ENCODE results near the gene BCL6.
"Not testable (repeated sequence)": the region's sequence is repeated elsewhere in the genome, so short reads cannot be mapped to it uniquely, and the experiment has no call there.

The BCL6 gene

GRCh38 chr3:187684880-187685279 lies 60.4 kb downstream of the BCL6 start:
- no peaks in the 10 kb centered on the region for H3K9me2 ChIP-seq (replicated peaks; ENCODE audit: low read depth, low read length)
- no peaks in the 10 kb centered on the region for H3K79me2 ChIP-seq (ENCODE audit: insufficient read depth, low read length)
- no peaks in the 10 kb centered on the region for H3K36me3 ChIP-seq (ENCODE audit: insufficient read depth, low read length)
- H3K27me3 ChIP-seq (ENCODE audit: insufficient read depth, low read length, poor library complexity, severe bottlenecking), result peaks cover 11% of the 10 kb centered on the region
- no peaks in the 10 kb centered on the region for H3K4me1 ChIP-seq (ENCODE audit: insufficient read depth, low read length, poor library complexity, severe bottlenecking)
- peaks cover 7% of the 10 kb centered on the region; the same call in 1 of the 2 replicates for H3K9me3 ChIP-seq (ENCODE audit: insufficient read depth, low read depth, low read length)
- H2AFZ ChIP-seq (ENCODE audit: low read length), result no peak overlapping the region
- H3K4me2 ChIP-seq (ENCODE audit: low read depth, low read length, poor library complexity, severe bottlenecking), result no peak overlapping the region
- H3F3A ChIP-seq (ENCODE audit: low read depth), result no peaks in the 10 kb centered on the region
- no peak overlapping the region for H3K9ac ChIP-seq (ENCODE audit: low read depth, low read length, poor library complexity, severe bottlenecking)
- TF ChIP-seq CTCF (conservative IDR thresholded peaks at IDR 0.05; ENCODE audit: low read length) (no peak), EZH2phosphoT487 (IDR thresholded peaks at IDR 0.05; ENCODE audit: borderline replicate concordance) (no peak)
- H4K20me1 ChIP-seq (ENCODE audit: insufficient read depth, low read length, poor library complexity, severe bottlenecking), result no peaks in the 10 kb centered on the region
- no peak overlapping the region for H3K4me3 ChIP-seq (ENCODE audit: low read length, poor library complexity, severe bottlenecking)

GRCh38 chr3:187684444-187684843 lies 60.8 kb downstream of the BCL6 start:
- Histone ChIP-seq H3K4me3 (ENCODE audit: low read length, poor library complexity, severe bottlenecking) (no peak overlapping the region), H3K9ac (ENCODE audit: low read depth, low read length, poor library complexity, severe bottlenecking) (no peak overlapping the region), H3K36me3 (ENCODE audit: insufficient read depth, low read length) (no peaks in the 10 kb centered on the region), H3K9me3 (ENCODE audit: insufficient read depth, low read depth, low read length) (peaks cover 7% of the 10 kb centered on the region; the same call in 1 of the 2 replicates), H3K9me2 (replicated peaks; ENCODE audit: low read depth, low read length) (no peaks in the 10 kb centered on the region), H2AFZ (ENCODE audit: low read length) (no peak overlapping the region), H3K27me3 (ENCODE audit: insufficient read depth, low read length, poor library complexity, severe bottlenecking) (peaks cover 7% of the 10 kb centered on the region), H3F3A (ENCODE audit: low read depth) (no peaks in the 10 kb centered on the region), H4K20me1 (ENCODE audit: insufficient read depth, low read length, poor library complexity, severe bottlenecking) (no peaks in the 10 kb centered on the region), H3K79me2 (ENCODE audit: insufficient read depth, low read length) (no peaks in the 10 kb centered on the region), H3K4me2 (ENCODE audit: low read depth, low read length, poor library complexity, severe bottlenecking) (no peak overlapping the region), H3K4me1 (ENCODE audit: insufficient read depth, low read length, poor library complexity, severe bottlenecking) (no peaks in the 10 kb centered on the region)
- TF ChIP-seq CTCF (conservative IDR thresholded peaks at IDR 0.05; ENCODE audit: low read length) (no peak), EZH2phosphoT487 (IDR thresholded peaks at IDR 0.05; ENCODE audit: borderline replicate concordance) (no peak)

GRCh38 chr3:187681756-187682155 lies 63.5 kb downstream of the BCL6 start:
- H3K27me3 ChIP-seq (ENCODE audit: insufficient read depth, low read length, poor library complexity, severe bottlenecking), result not testable (repeated sequence)

GRCh38 chr3:187679638-187680396 lies 65.5 kb downstream of the BCL6 start:
- TF ChIP-seq EZH2phosphoT487 (IDR thresholded peaks at IDR 0.05; ENCODE audit: borderline replicate concordance) (no peak), CTCF (conservative IDR thresholded peaks at IDR 0.05; ENCODE audit: low read length) (peak; percentile 98)
- Histone ChIP-seq H3K9me2 (replicated peaks; ENCODE audit: low read depth, low read length) (no peaks in the 10 kb centered on the region), H3K79me2 (ENCODE audit: insufficient read depth, low read length) (no peaks in the 10 kb centered on the region), H3K27me3 (ENCODE audit: insufficient read depth, low read length, poor library complexity, severe bottlenecking) (no peaks in the 10 kb centered on the region), H2AFZ (ENCODE audit: low read length) (no peak overlapping the region), H3K4me1 (ENCODE audit: insufficient read depth, low read length, poor library complexity, severe bottlenecking) (no peaks in the 10 kb centered on the region), H3F3A (ENCODE audit: low read depth) (no peaks in the 10 kb centered on the region), H3K9me3 (ENCODE audit: insufficient read depth, low read depth, low read length) (no peaks in the 10 kb centered on the region), H3K9ac (ENCODE audit: low read depth, low read length, poor library complexity, severe bottlenecking) (no peak overlapping the region), H3K4me2 (ENCODE audit: low read depth, low read length, poor library complexity, severe bottlenecking) (no peak overlapping the region), H3K36me3 (ENCODE audit: insufficient read depth, low read length) (no peaks in the 10 kb centered on the region), H3K4me3 (ENCODE audit: low read length, poor library complexity, severe bottlenecking) (no peak overlapping the region), H4K20me1 (ENCODE audit: insufficient read depth, low read length, poor library complexity, severe bottlenecking) (no peaks in the 10 kb centered on the region)

More at GRCh38 chr3:187681756-187682155, 63.5 kb downstream of the BCL6 start:
- H3K4me2 ChIP-seq (ENCODE audit: low read depth, low read length, poor library complexity, severe bottlenecking); H3K9ac ChIP-seq (ENCODE audit: low read depth, low read length, poor library complexity, severe bottlenecking); H3K4me3 ChIP-seq (ENCODE audit: low read length, poor library complexity, severe bottlenecking); H3F3A ChIP-seq (ENCODE audit: low read depth); H3K9me2 ChIP-seq (replicated peaks; ENCODE audit: low read depth, low read length); H3K4me1 ChIP-seq (ENCODE audit: insufficient read depth, low read length, poor library complexity, severe bottlenecking); H3K9me3 ChIP-seq (ENCODE audit: insufficient read depth, low read depth, low read length); H3K36me3 ChIP-seq (ENCODE audit: insufficient read depth, low read length); H3K79me2 ChIP-seq (ENCODE audit: insufficient read depth, low read length); H4K20me1 ChIP-seq (ENCODE audit: insufficient read depth, low read length, poor library complexity, severe bottlenecking); H2AFZ ChIP-seq (ENCODE audit: low read length): not testable (repeated sequence)
